ENCODE results near the gene CA9. TPM values are rescaled to one million over a fixed set of nuclear protein-coding genes. Genes with fewer than 3 reads are reported as not detected.

Gene CA9
- total and polyA plus RNA-seq, 2 experiments from 2014 or later, result 1.1 TPM; not detected in 1

DNA sequence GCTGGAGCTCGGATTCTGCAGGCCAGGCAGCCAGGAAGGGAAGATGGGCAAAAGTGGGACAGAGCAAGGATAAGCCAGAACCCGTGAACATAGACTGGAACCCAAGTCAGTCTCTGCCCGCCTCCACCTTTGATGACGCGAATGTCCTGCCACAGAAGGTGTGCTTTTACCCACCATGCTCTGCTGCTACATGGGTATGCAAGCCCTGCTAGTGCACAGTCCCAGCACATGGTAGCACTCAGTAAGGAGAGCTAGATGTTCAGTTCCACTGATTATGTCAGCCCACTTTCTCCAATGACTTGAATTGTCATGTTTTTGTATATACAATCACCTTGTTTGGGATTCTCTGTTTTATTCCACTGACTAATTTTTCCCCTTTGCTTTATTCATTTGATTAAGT, 44.1 kb upstream of the CA9 start:
- Histone ChIP-seq H2AFZ (no peak overlapping the region), H3K9me2 (ENCODE audit: insufficient read depth) (0 out of 2 replicates have a peak, but pooled peaks cover 3% of the 10 kb centered on the region), H3K27me3 (ENCODE audit: insufficient read depth) (no peaks in the 10 kb centered on the region), H4K20me1 (replicated peaks; ENCODE audit: insufficient read depth) (no peaks in the 10 kb centered on the region), H3K4me1 (ENCODE audit: insufficient read depth) (no peaks in the 10 kb centered on the region), H3F3A (replicated peaks; ENCODE audit: low read depth) (0 out of 2 replicates have a peak, but pooled peaks cover 3% of the 10 kb centered on the region), H3K27ac (ENCODE audit: low read depth) (no peak overlapping the region), H3K79me2 (replicated peaks; ENCODE audit: insufficient read depth) (no peaks in the 10 kb centered on the region), H3K4me2 (no peak overlapping the region), H3K36me3 (ENCODE audit: insufficient read depth) (no peaks in the 10 kb centered on the region), H3K4me3 (no peak overlapping the region)
- peaks cover 3% of the 10 kb centered on the region for H3K27me3 Mint-ChIP-seq (ENCODE audit: insufficient read depth, low read depth, poor library complexity)
- ATAC-seq (no peak), DNase-seq (ENCODE audit: low spot score) (no peak)
- H3K9me3 Mint-ChIP-seq, result no peaks in the 10 kb centered on the region
- H3K4me1 Mint-ChIP-seq, result no peaks in the 10 kb centered on the region
- TF ChIP-seq POLR2AphosphoS5 (IDR thresholded peaks at IDR 0.05; ENCODE audit: low read depth) (no peak), CREB1 (CRISPR knock-in tag; IDR thresholded peaks at IDR 0.05; ENCODE audit: low read depth) (no peak), EZH2 (IDR thresholded peaks at IDR 0.05; ENCODE audit: low read depth, unreplicated experiment) (no peak), ZNF331 (CRISPR knock-in tag; IDR thresholded peaks at IDR 0.05; ENCODE audit: low read depth) (no peak), ZNF114 (CRISPR knock-in tag; IDR thresholded peaks at IDR 0.05) (no peak), JUNB (IDR thresholded peaks at IDR 0.05; ENCODE audit: unreplicated experiment) (no peak), STAT1 (IDR thresholded peaks at IDR 0.05; ENCODE audit: unreplicated experiment) (no peak), EZH2phosphoT487 (IDR thresholded peaks at IDR 0.05; ENCODE audit: unreplicated experiment) (no peak), NANOG (IDR thresholded peaks at IDR 0.05; ENCODE audit: borderline replicate concordance) (no peak)
- TF ChIP-seq, protein P1, sequence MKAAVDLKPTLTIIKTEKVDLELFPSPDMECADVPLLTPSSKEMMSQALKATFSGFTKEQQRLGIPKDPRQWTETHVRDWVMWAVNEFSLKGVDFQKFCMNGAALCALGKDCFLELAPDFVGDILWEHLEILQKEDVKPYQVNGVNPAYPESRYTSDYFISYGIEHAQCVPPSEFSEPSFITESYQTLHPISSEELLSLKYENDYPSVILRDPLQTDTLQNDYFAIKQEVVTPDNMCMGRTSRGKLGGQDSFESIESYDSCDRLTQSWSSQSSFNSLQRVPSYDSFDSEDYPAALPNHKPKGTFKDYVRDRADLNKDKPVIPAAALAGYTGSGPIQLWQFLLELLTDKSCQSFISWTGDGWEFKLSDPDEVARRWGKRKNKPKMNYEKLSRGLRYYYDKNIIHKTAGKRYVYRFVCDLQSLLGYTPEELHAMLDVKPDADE (IDR thresholded peaks at IDR 0.05), result no peak
- TF ChIP-seq, protein P2, sequence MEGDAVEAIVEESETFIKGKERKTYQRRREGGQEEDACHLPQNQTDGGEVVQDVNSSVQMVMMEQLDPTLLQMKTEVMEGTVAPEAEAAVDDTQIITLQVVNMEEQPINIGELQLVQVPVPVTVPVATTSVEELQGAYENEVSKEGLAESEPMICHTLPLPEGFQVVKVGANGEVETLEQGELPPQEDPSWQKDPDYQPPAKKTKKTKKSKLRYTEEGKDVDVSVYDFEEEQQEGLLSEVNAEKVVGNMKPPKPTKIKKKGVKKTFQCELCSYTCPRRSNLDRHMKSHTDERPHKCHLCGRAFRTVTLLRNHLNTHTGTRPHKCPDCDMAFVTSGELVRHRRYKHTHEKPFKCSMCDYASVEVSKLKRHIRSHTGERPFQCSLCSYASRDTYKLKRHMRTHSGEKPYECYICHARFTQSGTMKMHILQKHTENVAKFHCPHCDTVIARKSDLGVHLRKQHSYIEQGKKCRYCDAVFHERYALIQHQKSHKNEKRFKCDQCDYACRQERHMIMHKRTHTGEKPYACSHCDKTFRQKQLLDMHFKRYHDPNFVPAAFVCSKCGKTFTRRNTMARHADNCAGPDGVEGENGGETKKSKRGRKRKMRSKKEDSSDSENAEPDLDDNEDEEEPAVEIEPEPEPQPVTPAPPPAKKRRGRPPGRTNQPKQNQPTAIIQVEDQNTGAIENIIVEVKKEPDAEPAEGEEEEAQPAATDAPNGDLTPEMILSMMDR (conservative IDR thresholded peaks at IDR 0.05; ENCODE audit: low read depth in 2 of 2), result no peak
- no peaks in the 10 kb centered on the region for H3K36me3 Mint-ChIP-seq (ENCODE audit: low read depth)
- H3K27ac Mint-ChIP-seq, result no peak overlapping the region
- H3K4me3 Mint-ChIP-seq, result no peak overlapping the region

DNA sequence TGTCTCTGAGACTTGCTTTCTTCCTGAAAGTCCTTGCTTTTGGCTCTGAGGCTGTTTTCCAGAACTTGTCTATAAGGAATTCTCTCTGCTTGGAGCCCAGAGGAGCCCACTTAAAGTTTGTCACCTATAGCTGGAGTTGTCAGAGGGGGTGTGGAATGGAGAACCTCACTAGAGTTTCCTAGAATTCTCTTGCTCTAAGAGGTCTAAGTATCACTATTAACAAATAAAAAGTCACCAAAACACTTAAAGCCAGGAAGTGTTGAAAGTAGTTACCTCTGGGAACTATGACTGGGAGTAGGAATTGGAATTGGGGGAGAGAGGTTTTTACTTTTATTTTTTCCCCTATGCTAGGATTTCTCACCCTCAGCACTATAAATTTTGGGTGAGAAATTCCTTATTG, 38.0 kb upstream of the CA9 start:
- peaks cover 3% of the 10 kb centered on the region for H3K27me3 Mint-ChIP-seq (ENCODE audit: insufficient read depth, low read depth, poor library complexity)
- H2AFZ ChIP-seq, result no peak overlapping the region
- no peaks in the 10 kb centered on the region for H3K4me1 ChIP-seq (ENCODE audit: insufficient read depth)
- no peaks in the 10 kb centered on the region for H4K20me1 ChIP-seq (replicated peaks; ENCODE audit: insufficient read depth)
- no peak overlapping the region for H3K4me2 ChIP-seq
- ATAC-seq (no peak), DNase-seq (ENCODE audit: low spot score) (no peak)
- H3K27ac Mint-ChIP-seq, result no peak overlapping the region
- no peak overlapping the region for H3K4me3 Mint-ChIP-seq
- peaks cover 5% of the 10 kb centered on the region for H3K36me3 Mint-ChIP-seq (ENCODE audit: low read depth)
- no peaks in the 10 kb centered on the region for H3K27me3 ChIP-seq (ENCODE audit: insufficient read depth)
- H3K27ac ChIP-seq (ENCODE audit: low read depth), result no peak overlapping the region
- H3K36me3 ChIP-seq (ENCODE audit: insufficient read depth), result no peaks in the 10 kb centered on the region
- H3K9me2 ChIP-seq (ENCODE audit: insufficient read depth), result no peaks in the 10 kb centered on the region
- peaks cover 3% of the 10 kb centered on the region; the same call in 1 of the 3 replicates for H3K9me3 Mint-ChIP-seq
- no peaks in the 10 kb centered on the region for H3K4me1 Mint-ChIP-seq
- H3K79me2 ChIP-seq (replicated peaks; ENCODE audit: insufficient read depth), result no peaks in the 10 kb centered on the region
- no peaks in the 10 kb centered on the region for H3F3A ChIP-seq (replicated peaks; ENCODE audit: low read depth)
- H3K4me3 ChIP-seq, result no peak overlapping the region
- TF ChIP-seq NANOG (IDR thresholded peaks at IDR 0.05; ENCODE audit: borderline replicate concordance) (no peak), STAT1 (IDR thresholded peaks at IDR 0.05; ENCODE audit: unreplicated experiment) (no peak), ZNF462 (CRISPR knock-in tag; IDR thresholded peaks at IDR 0.05) (no peak), JUNB (IDR thresholded peaks at IDR 0.05; ENCODE audit: unreplicated experiment) (no peak), CREB1 (CRISPR knock-in tag; IDR thresholded peaks at IDR 0.05; ENCODE audit: low read depth) (no peak), EZH2phosphoT487 (IDR thresholded peaks at IDR 0.05; ENCODE audit: unreplicated experiment) (no peak)
- TF ChIP-seq, protein P1 (IDR thresholded peaks at IDR 0.05), result no peak
